ENCODE results near the gene PUM1.
A peak's percentile ranks its signal among the peaks of the same experiment; 100 is the strongest.
"Not testable (repeated sequence)": the region's sequence is repeated elsewhere in the genome, so short reads cannot be mapped to it uniquely, and the experiment has no call there.

Gene PUM1

GRCh38 chr1:31062867-31063380 lies 2.6 kb downstream of the PUM1 start:
- Histone ChIP-seq H3K4me1 (ENCODE audit: control insufficient read depth, insufficient read depth, low read length) (peaks cover 13% of the 10 kb centered on the region; the same call in 1 of the 2 replicates), H3K27me3 (ENCODE audit: control insufficient read depth, insufficient read depth, low read length) (no peaks in the 10 kb centered on the region), H3K27ac (ENCODE audit: low read depth, low read length) (peak overlapping the region; percentile 74), H3K4me3 (ENCODE audit: low read depth, low read length) (peak overlapping the region; percentile 98), H3K36me3 (ENCODE audit: control insufficient read depth, insufficient read depth, low read length) (peaks cover 13% of the 10 kb centered on the region), H3K9me3 (ENCODE audit: control insufficient read depth, insufficient read depth, low read length) (no peaks in the 10 kb centered on the region), H3K9ac (ENCODE audit: low read depth, low read length) (peak overlapping the region; percentile 97)

- H3K4me1 ChIP-seq (ENCODE audit: control insufficient read depth, insufficient read depth, low read length): peaks cover 13% of the 10 kb centered on the region; the same call in 1 of the 2 replicates
- H3K9me3 ChIP-seq (ENCODE audit: control insufficient read depth, insufficient read depth, low read length); H3K9ac ChIP-seq (ENCODE audit: low read depth, low read length); H3K27me3 ChIP-seq (ENCODE audit: control insufficient read depth, insufficient read depth, low read length): not testable (repeated sequence)
- H3K4me3 ChIP-seq (ENCODE audit: low read depth, low read length): peak overlapping the region; percentile 98
- peaks cover 16% of the 10 kb centered on the region for H3K36me3 ChIP-seq (ENCODE audit: control insufficient read depth, insufficient read depth, low read length)
- H3K27ac ChIP-seq (ENCODE audit: low read depth, low read length): peak overlapping the region; percentile 2
Measured at GRCh38 chr1:31062162-31062866, 3.2 kb downstream of the PUM1 start.

- H3K4me3 ChIP-seq (ENCODE audit: low read depth, low read length): no peak overlapping the region
- no peak overlapping the region for H3K9ac ChIP-seq (ENCODE audit: low read depth, low read length)
- H3K27ac ChIP-seq (ENCODE audit: low read depth, low read length): no peak overlapping the region
- H3K9me3 ChIP-seq (ENCODE audit: control insufficient read depth, insufficient read depth, low read length): no peaks in the 10 kb centered on the region
- H3K4me1 ChIP-seq (ENCODE audit: control insufficient read depth, insufficient read depth, low read length): peaks cover 9% of the 10 kb centered on the region; the same call in 1 of the 2 replicates
- peaks cover 53% of the 10 kb centered on the region for H3K36me3 ChIP-seq (ENCODE audit: control insufficient read depth, insufficient read depth, low read length)
- no peaks in the 10 kb centered on the region for H3K27me3 ChIP-seq (ENCODE audit: control insufficient read depth, insufficient read depth, low read length)
Measured at GRCh38 chr1:31058012-31058411, 7.5 kb downstream of the PUM1 start.

DNA sequence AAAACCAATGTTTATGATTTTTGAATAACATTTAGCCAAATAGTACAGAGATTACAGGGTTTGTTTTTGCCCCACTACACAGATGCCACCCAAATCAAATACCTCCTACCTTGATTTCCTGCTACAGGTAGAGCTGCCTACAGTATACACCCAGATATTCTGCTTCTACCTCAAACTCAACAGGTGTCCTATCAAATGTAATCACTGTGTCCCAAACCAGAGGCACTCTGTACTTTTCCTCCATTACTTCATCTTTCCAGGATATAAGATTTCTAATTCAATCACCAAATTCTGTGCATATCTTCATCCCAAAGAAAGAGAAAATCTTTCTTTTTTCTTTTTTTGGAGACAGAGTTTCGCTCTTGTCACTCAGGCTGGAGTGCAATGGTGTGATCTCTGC lies 9.6 kb downstream of the PUM1 start:
- Histone ChIP-seq H3K36me3 (ENCODE audit: control insufficient read depth, insufficient read depth, low read length) (peaks cover 59% of the 10 kb centered on the region), H3K4me1 (ENCODE audit: control insufficient read depth, insufficient read depth, low read length) (no peaks in the 10 kb centered on the region), H3K9me3 (ENCODE audit: control insufficient read depth, insufficient read depth, low read length) (no peaks in the 10 kb centered on the region), H3K27ac (ENCODE audit: low read depth, low read length) (no peak overlapping the region), H3K4me3 (ENCODE audit: low read depth, low read length) (no peak overlapping the region), H3K9ac (ENCODE audit: low read depth, low read length) (no peak overlapping the region), H3K27me3 (ENCODE audit: control insufficient read depth, insufficient read depth, low read length) (no peaks in the 10 kb centered on the region)

- Histone ChIP-seq H3K4me1 (ENCODE audit: control insufficient read depth, insufficient read depth, low read length) (no peaks in the 10 kb centered on the region), H3K36me3 (ENCODE audit: control insufficient read depth, insufficient read depth, low read length) (peaks cover 62% of the 10 kb centered on the region), H3K9ac (ENCODE audit: low read depth, low read length) (no peak overlapping the region), H3K27me3 (ENCODE audit: control insufficient read depth, insufficient read depth, low read length) (no peaks in the 10 kb centered on the region), H3K27ac (ENCODE audit: low read depth, low read length) (no peak overlapping the region), H3K4me3 (ENCODE audit: low read depth, low read length) (no peak overlapping the region), H3K9me3 (ENCODE audit: control insufficient read depth, insufficient read depth, low read length) (no peaks in the 10 kb centered on the region)
Measured at GRCh38 chr1:31055501-31055900, 10.0 kb downstream of the PUM1 start.

DNA sequence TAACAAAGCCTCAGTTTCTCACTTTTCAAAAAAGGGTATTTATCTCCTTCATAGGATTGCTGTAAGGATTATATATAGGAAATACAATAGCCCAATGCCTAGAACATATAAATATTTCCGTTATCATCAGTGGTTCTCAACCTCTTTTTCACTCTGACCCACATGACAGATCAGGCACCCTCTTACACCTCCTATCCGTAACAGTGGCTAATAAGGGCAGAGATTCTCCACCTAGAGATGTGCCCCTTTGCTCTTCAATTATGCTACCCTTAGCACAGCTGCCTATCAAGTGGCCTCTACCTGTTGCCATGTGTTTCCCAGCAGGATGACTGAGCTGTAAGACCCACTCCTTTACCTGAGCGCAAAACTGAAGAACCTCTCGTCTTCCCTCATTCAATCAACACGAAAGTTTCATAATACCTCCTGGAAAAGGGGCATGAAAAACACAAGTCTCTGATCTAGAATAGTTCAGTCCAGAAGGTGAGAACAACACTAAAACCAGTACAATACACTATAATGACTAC lies 10.5 kb downstream of the PUM1 start:
- Histone ChIP-seq H3K9ac (ENCODE audit: low read depth, low read length) (no peak overlapping the region), H3K27me3 (ENCODE audit: control insufficient read depth, insufficient read depth, low read length) (no peaks in the 10 kb centered on the region), H3K9me3 (ENCODE audit: control insufficient read depth, insufficient read depth, low read length) (no peaks in the 10 kb centered on the region), H3K4me3 (ENCODE audit: low read depth, low read length) (no peak overlapping the region), H3K4me1 (ENCODE audit: control insufficient read depth, insufficient read depth, low read length) (no peaks in the 10 kb centered on the region), H3K27ac (ENCODE audit: low read depth, low read length) (no peak overlapping the region), H3K36me3 (ENCODE audit: control insufficient read depth, insufficient read depth, low read length) (peaks cover 67% of the 10 kb centered on the region)

- Histone ChIP-seq H3K27me3 (ENCODE audit: control insufficient read depth, insufficient read depth, low read length) (no peaks in the 10 kb centered on the region), H3K9me3 (ENCODE audit: control insufficient read depth, insufficient read depth, low read length) (no peaks in the 10 kb centered on the region), H3K4me3 (ENCODE audit: low read depth, low read length) (no peak overlapping the region), H3K27ac (ENCODE audit: low read depth, low read length) (no peak overlapping the region), H3K36me3 (ENCODE audit: control insufficient read depth, insufficient read depth, low read length) (peaks cover 66% of the 10 kb centered on the region), H3K9ac (ENCODE audit: low read depth, low read length) (no peak overlapping the region), H3K4me1 (ENCODE audit: control insufficient read depth, insufficient read depth, low read length) (no peaks in the 10 kb centered on the region)
Measured at GRCh38 chr1:31054349-31054748, 11.2 kb downstream of the PUM1 start.

GRCh38 chr1:31052613-31053012 lies 12.9 kb downstream of the PUM1 start:
- H3K36me3 ChIP-seq (ENCODE audit: control insufficient read depth, insufficient read depth, low read length): peaks cover 51% of the 10 kb centered on the region
- not testable (repeated sequence) for H3K4me3 ChIP-seq (ENCODE audit: low read depth, low read length); H3K9ac ChIP-seq (ENCODE audit: low read depth, low read length)

DNA sequence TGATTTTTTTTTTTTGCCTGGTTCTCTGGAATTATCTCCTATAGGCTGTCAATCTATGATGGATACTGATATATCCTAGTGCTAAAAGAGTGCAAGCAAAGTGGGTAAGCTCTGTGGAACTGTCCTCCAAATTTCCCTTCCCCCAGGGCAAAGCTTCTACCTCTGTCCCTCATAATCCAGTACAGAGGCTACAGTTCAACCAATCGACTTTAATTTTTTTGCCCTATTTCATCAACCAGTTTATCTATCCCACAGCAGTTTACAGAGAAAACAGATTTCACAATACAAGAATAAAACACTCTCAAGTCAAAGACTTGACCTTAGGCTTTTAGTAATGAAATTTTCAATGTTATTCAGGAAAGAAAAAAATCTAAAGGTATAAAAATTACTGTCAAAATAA lies 13.9 kb downstream of the PUM1 start:
- no peaks in the 10 kb centered on the region for H3K9me3 ChIP-seq (ENCODE audit: control insufficient read depth, insufficient read depth, low read length)
- no peak overlapping the region for H3K9ac ChIP-seq (ENCODE audit: low read depth, low read length)
- no peak overlapping the region for H3K27ac ChIP-seq (ENCODE audit: low read depth, low read length)
- H3K36me3 ChIP-seq (ENCODE audit: control insufficient read depth, insufficient read depth, low read length): peaks cover 52% of the 10 kb centered on the region
- H3K4me3 ChIP-seq (ENCODE audit: low read depth, low read length): no peak overlapping the region
- no peaks in the 10 kb centered on the region for H3K4me1 ChIP-seq (ENCODE audit: control insufficient read depth, insufficient read depth, low read length)
- H3K27me3 ChIP-seq (ENCODE audit: control insufficient read depth, insufficient read depth, low read length): no peaks in the 10 kb centered on the region

More at GRCh38 chr1:31052613-31053012, 12.9 kb downstream of the PUM1 start:
- not testable (repeated sequence) for H3K9me3 ChIP-seq (ENCODE audit: control insufficient read depth, insufficient read depth, low read length); H3K4me1 ChIP-seq (ENCODE audit: control insufficient read depth, insufficient read depth, low read length); H3K27ac ChIP-seq (ENCODE audit: low read depth, low read length); H3K27me3 ChIP-seq (ENCODE audit: control insufficient read depth, insufficient read depth, low read length)

DNA sequence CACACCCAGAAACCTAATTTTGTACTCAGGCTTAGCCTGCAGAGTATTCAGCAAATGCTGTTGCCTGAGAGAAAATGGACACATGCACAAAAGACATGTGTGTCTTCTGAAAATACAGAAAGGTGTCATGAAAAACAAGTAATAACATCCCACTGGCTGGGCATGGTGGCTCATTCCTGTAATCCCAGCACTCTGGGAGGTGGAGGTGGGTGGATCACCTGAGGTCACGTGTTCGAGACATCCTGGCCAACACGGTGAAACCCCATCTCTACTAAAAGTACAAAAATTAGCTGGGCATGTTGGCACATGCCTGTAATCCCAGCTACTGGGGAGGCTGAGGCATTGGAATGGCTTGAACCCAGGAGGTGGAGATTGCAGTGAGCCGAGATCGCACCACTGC lies 18.0 kb downstream of the PUM1 start:
- not testable (repeated sequence) for H3K4me1 ChIP-seq (ENCODE audit: control insufficient read depth, insufficient read depth, low read length); H3K9ac ChIP-seq (ENCODE audit: low read depth, low read length); H3K27ac ChIP-seq (ENCODE audit: low read depth, low read length); H3K9me3 ChIP-seq (ENCODE audit: control insufficient read depth, insufficient read depth, low read length); H3K27me3 ChIP-seq (ENCODE audit: control insufficient read depth, insufficient read depth, low read length); H3K4me3 ChIP-seq (ENCODE audit: low read depth, low read length)
- H3K36me3 ChIP-seq (ENCODE audit: control insufficient read depth, insufficient read depth, low read length): peaks cover 42% of the 10 kb centered on the region

DNA sequence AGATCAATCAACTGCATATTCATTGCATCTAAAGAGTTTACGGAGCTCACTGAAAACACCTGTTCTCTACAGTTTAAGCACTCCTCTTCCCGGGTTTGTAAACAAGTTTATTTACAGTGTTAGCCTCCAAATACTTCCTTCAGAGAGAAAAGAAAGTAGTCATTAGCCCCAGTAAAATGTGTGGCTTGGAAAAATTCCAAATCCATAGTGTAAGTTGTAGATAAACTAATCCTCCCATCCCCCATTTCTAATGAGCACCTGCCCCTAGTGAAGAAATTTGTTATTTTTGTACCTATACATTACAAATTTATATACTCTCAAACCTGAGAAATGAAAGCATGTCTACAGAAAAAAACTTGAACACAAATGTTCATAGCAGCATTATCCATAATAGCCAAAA lies 21.9 kb downstream of the PUM1 start:
- no peak overlapping the region for H3K27ac ChIP-seq (ENCODE audit: low read depth, low read length)
- no peak overlapping the region for H3K9ac ChIP-seq (ENCODE audit: low read depth, low read length)
- H3K4me3 ChIP-seq (ENCODE audit: low read depth, low read length): no peak overlapping the region
- no peaks in the 10 kb centered on the region for H3K4me1 ChIP-seq (ENCODE audit: control insufficient read depth, insufficient read depth, low read length)
- no peaks in the 10 kb centered on the region for H3K27me3 ChIP-seq (ENCODE audit: control insufficient read depth, insufficient read depth, low read length)
- H3K9me3 ChIP-seq (ENCODE audit: control insufficient read depth, insufficient read depth, low read length): no peaks in the 10 kb centered on the region
- H3K36me3 ChIP-seq (ENCODE audit: control insufficient read depth, insufficient read depth, low read length): peaks cover 47% of the 10 kb centered on the region

All from HUES48 (cell line).